ENCODE measurements around the gene C9orf78. TPM values are rescaled to one million over a fixed set of nuclear protein-coding genes. Genes with fewer than 3 reads are reported as not detected.

C9orf78 gene
- total and polyA plus RNA-seq, 9 of the 15 experiments (the other 6 are each of a cell fraction or from before 2014, with no cell fraction given), result 94.6 to 266 (median 202) TPM

DNA sequence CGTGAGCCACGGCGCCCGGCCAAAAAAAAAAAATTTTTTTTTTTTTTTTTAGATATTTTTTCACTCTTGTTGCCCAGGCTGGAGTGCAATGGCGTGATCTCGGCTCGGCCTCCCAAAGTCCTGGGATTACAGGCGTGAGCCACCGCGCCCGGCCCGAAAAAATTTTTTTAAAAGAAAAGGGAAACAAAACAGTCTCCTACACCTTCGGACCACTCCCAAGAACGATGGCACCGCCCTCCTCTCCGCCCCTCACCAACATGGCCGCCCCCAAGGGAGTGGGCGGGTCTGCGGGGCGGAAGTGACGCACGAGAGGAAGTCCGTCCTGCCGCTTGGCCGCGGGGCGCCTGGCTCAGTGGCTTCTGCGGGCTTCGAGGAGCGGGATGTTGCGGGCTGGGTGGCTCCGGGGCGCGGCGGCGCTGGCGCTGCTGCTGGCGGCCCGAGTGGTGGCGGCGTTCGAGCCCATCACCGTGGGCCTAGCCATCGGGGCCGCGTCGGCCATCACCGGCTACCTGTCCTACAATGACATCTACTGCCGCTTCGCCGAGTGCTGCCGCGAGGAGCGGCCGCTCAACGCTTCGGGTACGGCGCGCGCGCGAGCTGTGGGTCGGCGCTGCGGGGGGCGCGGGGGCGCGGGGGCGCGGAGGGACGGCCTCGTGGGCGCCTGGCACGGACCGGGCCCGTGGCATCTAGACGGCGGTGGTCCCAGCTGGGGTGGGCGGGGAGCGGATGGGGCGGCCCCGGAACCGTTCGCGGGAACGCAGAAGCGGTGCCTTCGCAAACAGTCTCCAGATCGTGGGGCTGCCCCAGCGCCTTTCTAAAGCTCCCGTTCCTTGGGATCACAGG lies 32.0 kb downstream of the C9orf78 start, which contains the start of gene TOR1B (continued):
- no peak for TF ChIP-seq PBX2 (CRISPR knock-in tag; IDR thresholded peaks at IDR 0.05; ENCODE audit: low read depth)
- no peak for TF ChIP-seq PBX2 (tag; conservative IDR thresholded peaks at IDR 0.05; ENCODE audit: low read depth)
- peak; percentile 60; the same call in 1 of the 2 replicates for TF ChIP-seq TFAP4 (CRISPR knock-in tag; IDR thresholded peaks at IDR 0.05; ENCODE audit: borderline replicate concordance)
- TF ChIP-seq SMARCE1 (IDR thresholded peaks at IDR 0.05), result 0 out of 2 replicates have a peak, but pooled peaks have one; percentile 0
- no peak for TF ChIP-seq ZNF589 (CRISPR knock-in tag; IDR thresholded peaks at IDR 0.05; ENCODE audit: low read depth)
- TF ChIP-seq ZNF263 (CRISPR knock-in tag; IDR thresholded peaks at IDR 0.05; ENCODE audit: borderline replicate concordance), result peak; percentile 69
- peak; percentile 96 for TF ChIP-seq RBFOX2 (IDR thresholded peaks at IDR 0.05; ENCODE audit: low read depth, low read length)
- TF ChIP-seq ATF7 (IDR thresholded peaks at IDR 0.05), result peak; percentile 85
- TF ChIP-seq CHD1 (IDR thresholded peaks at IDR 0.05; ENCODE audit: low read length), result peak; percentile 13
- TF ChIP-seq, protein P1, sequence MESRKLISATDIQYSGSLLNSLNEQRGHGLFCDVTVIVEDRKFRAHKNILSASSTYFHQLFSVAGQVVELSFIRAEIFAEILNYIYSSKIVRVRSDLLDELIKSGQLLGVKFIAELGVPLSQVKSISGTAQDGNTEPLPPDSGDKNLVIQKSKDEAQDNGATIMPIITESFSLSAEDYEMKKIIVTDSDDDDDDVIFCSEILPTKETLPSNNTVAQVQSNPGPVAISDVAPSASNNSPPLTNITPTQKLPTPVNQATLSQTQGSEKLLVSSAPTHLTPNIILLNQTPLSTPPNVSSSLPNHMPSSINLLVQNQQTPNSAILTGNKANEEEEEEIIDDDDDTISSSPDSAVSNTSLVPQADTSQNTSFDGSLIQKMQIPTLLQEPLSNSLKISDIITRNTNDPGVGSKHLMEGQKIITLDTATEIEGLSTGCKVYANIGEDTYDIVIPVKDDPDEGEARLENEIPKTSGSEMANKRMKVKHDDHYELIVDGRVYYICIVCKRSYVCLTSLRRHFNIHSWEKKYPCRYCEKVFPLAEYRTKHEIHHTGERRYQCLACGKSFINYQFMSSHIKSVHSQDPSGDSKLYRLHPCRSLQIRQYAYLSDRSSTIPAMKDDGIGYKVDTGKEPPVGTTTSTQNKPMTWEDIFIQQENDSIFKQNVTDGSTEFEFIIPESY (CRISPR knock-in tag; IDR thresholded peaks at IDR 0.05), result peak; percentile 62; the same call in 1 of the 2 replicates
- TF ChIP-seq, protein P2, sequence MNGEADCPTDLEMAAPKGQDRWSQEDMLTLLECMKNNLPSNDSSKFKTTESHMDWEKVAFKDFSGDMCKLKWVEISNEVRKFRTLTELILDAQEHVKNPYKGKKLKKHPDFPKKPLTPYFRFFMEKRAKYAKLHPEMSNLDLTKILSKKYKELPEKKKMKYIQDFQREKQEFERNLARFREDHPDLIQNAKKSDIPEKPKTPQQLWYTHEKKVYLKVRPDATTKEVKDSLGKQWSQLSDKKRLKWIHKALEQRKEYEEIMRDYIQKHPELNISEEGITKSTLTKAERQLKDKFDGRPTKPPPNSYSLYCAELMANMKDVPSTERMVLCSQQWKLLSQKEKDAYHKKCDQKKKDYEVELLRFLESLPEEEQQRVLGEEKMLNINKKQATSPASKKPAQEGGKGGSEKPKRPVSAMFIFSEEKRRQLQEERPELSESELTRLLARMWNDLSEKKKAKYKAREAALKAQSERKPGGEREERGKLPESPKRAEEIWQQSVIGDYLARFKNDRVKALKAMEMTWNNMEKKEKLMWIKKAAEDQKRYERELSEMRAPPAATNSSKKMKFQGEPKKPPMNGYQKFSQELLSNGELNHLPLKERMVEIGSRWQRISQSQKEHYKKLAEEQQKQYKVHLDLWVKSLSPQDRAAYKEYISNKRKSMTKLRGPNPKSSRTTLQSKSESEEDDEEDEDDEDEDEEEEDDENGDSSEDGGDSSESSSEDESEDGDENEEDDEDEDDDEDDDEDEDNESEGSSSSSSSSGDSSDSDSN (IDR thresholded peaks at IDR 0.05; ENCODE audit: borderline replicate concordance in 1 of 2, low read depth in 2 of 2, low read length in 2 of 2), result peak; percentile 97 to 99
- TF ChIP-seq AFF4 (CRISPR knock-in tag; IDR thresholded peaks at IDR 0.05), result no peak
